H54 (cell line): ENCODE data around the gene ANO6.

Experiments
- DNase-seq: peaks from one replicate; pipeline ENCODE4 v3.0.0; 2011; ENCODE audit warnings: low spot score, mixed read lengths; ENCODE audit not compliant: insufficient read length
- FAIRE-seq: peaks from 3 replicates; lab custom pipeline; 2011; peaks lifted over from hg19 to GRCh38; lab: Jason Lieb, UNC
- POLR2A ChIP-seq: IDR thresholded peaks from 2 replicates; pipeline ENCODE4 v1.6.1; 2011; ENCODE audit warnings: low read depth, mild to moderate bottlenecking, low read length

The ANO6 gene

DNA sequence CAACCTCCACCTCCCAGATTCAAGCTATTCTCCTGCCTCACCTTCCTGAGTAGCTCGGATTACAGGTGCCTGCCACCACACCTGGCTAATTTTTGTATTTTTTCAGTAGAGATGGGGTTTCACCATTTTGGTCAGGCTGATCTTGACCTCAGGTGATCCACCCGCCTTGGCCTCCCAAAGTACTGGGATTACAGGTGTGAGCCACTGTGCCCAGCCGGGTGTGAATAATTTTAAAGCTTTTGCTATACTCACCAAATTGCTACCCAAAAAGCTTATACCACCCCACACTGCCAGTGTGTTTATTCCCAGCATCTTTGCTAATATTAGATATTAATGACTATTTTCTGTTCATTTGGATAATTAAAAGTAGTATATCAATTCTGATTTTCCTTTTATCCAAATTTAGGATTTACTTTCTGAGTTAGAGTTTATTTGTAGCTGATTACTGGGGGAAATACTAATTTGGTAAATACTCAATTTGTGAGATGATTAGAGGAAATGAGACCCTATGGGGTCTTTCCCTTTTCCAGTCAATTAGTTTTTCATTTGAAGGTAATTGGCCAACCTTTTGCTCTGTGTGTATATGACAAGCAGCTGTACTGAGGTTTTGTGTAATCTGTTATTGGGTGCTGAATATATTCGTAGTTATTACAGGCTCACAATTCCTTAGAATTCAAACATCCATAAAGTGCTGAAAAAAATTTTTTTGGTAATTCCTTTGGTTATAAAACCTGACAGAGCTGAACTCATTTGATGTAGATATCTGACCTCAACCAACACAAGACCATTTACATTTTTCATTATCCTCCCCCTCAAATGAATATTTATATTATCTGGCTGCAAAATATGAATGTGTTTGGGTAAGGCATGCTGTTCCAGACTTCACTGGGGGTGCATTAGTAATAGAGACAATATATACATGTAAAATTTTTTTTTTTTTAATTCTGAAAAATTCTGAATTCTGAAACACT is 73.6 kb downstream of the ANO6 start:
- FAIRE-seq (no peak), DNase-seq (no peak)
- TF ChIP-seq POLR2A = no peak

- TF ChIP-seq POLR2A = no peak
- FAIRE-seq (peak; percentile 20), DNase-seq (no peak)
Observed at GRCh38 chr12:45290216-45290605, 74.3 kb downstream of the ANO6 start.

- FAIRE-seq = no peak
- DNase-seq = no peak
- TF ChIP-seq POLR2A = no peak
Observed at GRCh38 chr12:45291518-45291917, 75.6 kb downstream of the ANO6 start.

DNA sequence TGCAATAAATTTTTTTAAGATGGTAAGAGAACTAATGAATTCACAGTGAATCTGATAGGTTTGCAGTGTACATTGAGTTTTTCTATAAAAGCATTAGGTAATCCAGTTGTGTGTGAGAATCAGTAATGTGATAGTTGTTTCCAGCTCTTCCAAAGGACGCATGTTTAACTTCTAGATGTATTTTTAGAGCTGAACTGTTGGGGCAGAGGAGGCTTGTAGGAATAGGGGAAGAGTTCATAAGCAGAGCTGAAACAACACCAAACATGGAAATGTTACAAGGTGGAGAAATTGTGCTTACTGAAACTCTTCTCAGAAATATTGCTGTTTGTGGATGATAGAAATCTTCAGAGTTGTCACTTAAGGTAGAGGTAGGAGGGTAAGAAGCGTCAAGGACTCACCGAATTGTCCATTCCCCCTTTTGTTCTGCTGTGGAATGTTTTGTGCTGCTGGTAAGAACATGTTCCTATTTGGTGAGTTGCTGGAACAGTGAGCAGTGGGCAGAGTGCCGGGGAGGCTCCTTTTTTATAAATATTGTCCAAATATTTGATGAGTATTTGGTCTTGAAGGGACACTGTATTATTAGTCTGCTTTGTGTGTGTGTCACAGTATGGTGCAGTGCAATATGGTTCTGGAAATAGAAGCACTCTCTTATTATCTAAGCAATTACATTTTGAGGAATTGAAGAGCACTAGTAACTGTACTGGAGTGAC is 76.7 kb downstream of the ANO6 start:
- FAIRE-seq = peak; percentile 57
- TF ChIP-seq POLR2A = no peak
- DNase-seq = no peak

DNA sequence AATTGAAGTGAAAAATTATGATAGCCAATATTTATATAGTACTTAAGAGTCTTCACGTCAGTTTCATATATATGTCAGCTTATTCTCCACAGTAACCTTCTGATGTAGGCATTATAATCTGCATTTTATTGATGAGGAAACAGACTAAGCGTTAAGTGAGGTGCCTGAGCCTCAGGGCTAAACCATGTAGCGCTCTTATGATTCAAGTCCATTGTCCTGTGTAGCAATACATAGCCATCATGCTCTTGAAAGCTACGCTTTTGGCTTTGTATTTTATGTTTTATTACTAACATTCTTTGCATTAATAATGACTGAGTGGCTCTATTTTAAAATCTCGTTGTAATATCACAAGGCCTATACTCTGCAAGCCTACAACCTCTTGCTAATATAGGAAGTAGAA is 79.0 kb downstream of the ANO6 start:
- TF ChIP-seq POLR2A = no peak
- FAIRE-seq = no peak
- no peak for DNase-seq

- TF ChIP-seq POLR2A = no peak
- FAIRE-seq = peak; percentile 11
- DNase-seq = no peak
Observed at GRCh38 chr12:45296046-45296586, 80.2 kb downstream of the ANO6 start.

- FAIRE-seq (no peak), DNase-seq (no peak)
- TF ChIP-seq POLR2A = no peak
Observed at GRCh38 chr12:45298047-45298446, 82.2 kb downstream of the ANO6 start.

- TF ChIP-seq POLR2A = no peak
- FAIRE-seq = peak; percentile 81
- no peak for DNase-seq
Observed at GRCh38 chr12:45298721-45299692, 83.1 kb downstream of the ANO6 start.

DNA sequence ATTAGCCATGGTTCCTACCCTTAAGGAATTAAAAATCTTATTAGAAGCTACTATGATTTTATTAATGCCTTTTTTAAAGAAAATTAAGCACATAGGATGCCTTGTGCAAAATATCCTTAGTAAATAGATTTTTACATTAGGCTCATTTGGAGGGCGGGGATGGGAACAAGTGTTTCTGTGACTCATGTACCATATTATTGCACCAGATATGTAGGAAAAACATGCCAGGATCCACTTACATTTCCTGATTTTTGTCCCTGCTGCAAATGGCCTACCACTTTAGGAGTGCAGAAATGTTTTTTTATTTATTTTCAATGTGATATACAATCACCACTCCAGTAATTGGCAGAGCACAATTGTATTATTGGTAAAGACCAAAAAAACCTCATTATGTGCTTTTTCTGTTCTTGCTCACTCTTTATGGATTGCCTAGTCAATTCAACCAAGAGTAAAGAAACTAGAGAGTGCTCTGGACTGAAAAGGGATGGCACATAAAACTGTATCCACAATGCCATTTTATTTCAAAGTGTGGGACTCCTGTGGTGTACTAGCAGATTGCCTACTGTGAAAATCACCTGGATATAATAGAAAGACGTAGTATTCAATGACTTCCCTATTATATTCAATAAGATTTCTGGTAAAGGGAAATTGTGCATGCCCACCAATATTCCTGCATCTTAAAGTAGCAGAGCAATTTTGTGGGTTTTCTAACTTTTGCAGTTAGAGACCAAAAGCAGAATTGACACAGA is 86.9 kb downstream of the ANO6 start:
- TF ChIP-seq POLR2A = no peak
- FAIRE-seq (no peak), DNase-seq (no peak)

GRCh38 chr12:45303945-45304344 is 88.0 kb downstream of the ANO6 start:
- FAIRE-seq = no peak
- TF ChIP-seq POLR2A = no peak
- DNase-seq = no peak

DNA sequence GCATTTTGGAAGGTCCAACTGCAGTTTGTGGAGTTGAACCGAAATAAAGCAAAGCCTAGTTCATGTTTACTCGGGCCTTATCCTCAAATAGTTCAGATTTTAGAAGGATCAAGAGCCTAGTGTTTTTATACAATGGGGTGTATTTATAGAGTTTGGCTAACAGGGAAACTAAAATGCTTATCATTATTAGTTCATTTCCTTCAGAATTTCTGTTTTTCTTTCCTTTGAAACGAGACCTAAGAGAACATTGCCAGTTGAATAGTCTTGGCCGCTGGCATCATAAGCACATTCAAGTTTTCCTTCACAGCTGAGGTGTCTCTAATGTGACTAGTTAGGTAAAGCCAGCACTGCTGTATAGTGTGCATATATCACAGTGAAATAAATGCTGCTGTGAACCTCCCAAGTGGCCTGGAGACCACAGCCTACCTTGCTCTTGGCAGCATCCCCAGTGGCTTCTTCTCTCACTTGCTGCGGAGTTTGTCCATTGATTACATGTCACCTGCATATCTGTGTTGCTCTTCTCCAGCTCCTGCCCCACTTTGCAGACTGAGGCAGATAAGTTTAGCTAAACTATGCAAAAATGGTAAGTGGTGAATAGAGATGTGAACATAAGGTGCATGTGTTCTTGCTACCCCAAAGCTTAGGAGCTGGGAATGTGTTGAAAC is 88.8 kb downstream of the ANO6 start:
- DNase-seq = no peak
- no peak for FAIRE-seq
- no peak for TF ChIP-seq POLR2A

- no peak for DNase-seq
- no peak for TF ChIP-seq POLR2A
- no peak for FAIRE-seq
Observed at GRCh38 chr12:45305907-45306306, 90.0 kb downstream of the ANO6 start.
